Omental fat pad (tissue), 4 donors: ENCODE data around the gene ERI3. TPM values are rescaled to one million over a fixed set of nuclear protein-coding genes. Genes with fewer than 3 reads are reported as not detected.

Experiments used
- ATAC-seq: fragments of 150-250 bp; one replicate; pipeline ENCODE4 v1.9.1; 2016; ENCODE audit warnings: mild to moderate bottlenecking, moderate library complexity; ENCODE audit not compliant: low FRiP score
- DNase-seq: peaks from one replicate; pipeline ENCODE4 v3.0.0-alpha.2; 2019; ENCODE audit warnings: low spot score
- total RNA-seq, 4 donors: library from RNA; depleted of rRNA; stranded (reverse); fragments of >200 nt; gene quantifications; one replicate each; pipeline ENCODE4 v1.1.0, GENCODE V29; 2016
- TF ChIP-seq, protein P1 (sequence below), 3 donors: fragments of 450-650 bp; IDR thresholded peaks; one replicate each; pipeline ENCODE4 v1.5.1; 2016 to 2017; ENCODE audit warnings: antibody characterized with exemption in 3 of 3, mild to moderate bottlenecking in 3 of 3, moderate library complexity in 2 of 3

Gene ERI3
- total RNA-seq, 4 donors from 2014 or later = 27.6 to 36.3 (median 31.2) TPM

GRCh38 chr1:44275991-44276405 lies 79.1 kb downstream of the ERI3 start:
- DNase-seq = no peak
- TF ChIP-seq, protein P1, sequence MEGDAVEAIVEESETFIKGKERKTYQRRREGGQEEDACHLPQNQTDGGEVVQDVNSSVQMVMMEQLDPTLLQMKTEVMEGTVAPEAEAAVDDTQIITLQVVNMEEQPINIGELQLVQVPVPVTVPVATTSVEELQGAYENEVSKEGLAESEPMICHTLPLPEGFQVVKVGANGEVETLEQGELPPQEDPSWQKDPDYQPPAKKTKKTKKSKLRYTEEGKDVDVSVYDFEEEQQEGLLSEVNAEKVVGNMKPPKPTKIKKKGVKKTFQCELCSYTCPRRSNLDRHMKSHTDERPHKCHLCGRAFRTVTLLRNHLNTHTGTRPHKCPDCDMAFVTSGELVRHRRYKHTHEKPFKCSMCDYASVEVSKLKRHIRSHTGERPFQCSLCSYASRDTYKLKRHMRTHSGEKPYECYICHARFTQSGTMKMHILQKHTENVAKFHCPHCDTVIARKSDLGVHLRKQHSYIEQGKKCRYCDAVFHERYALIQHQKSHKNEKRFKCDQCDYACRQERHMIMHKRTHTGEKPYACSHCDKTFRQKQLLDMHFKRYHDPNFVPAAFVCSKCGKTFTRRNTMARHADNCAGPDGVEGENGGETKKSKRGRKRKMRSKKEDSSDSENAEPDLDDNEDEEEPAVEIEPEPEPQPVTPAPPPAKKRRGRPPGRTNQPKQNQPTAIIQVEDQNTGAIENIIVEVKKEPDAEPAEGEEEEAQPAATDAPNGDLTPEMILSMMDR (IDR thresholded peaks at IDR 0.05) = no peak
- no peak for ATAC-seq

DNA sequence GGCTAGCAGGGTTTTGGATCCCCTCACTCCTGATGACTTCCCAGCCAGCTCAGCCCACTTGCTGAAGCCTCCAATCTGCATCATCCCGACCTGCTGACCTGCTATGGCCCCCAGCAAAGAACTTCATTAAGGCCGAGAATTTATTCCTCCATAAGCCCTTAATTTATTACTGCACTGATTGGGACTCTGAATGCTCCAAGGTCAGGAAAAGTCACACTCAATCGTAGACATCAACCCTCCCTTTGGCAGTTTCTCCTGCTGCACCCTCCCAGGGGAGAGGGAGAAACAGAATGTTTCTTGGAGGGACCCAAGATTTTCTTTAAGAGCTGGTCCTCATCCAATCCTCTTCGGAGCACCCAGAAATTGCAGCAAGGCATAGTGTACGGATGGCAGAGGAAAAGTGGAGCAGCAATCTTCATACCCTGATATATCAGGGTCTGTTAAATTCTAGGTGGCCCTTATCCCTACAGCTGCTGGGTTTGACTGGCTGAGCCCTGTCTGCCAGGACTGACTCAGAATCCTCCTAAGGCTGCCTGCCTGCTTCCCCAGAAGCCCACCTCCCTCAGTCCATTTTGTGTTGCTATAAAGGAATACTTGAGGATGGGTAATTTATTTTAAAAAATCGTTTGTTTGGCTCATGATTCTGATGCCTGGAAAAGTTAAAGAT lies 79.6 kb downstream of the ERI3 start:
- no peak for DNase-seq
- TF ChIP-seq, protein P1 (IDR thresholded peaks at IDR 0.05) = no peak
- ATAC-seq = no peak

- ATAC-seq = no peak
Measured at GRCh38 chr1:44273560-44274350, 81.3 kb downstream of the ERI3 start.

GRCh38 chr1:44272992-44273391 lies 82.1 kb downstream of the ERI3 start:
- no peak for ATAC-seq
- DNase-seq = no peak
- TF ChIP-seq, protein P1 (IDR thresholded peaks at IDR 0.05) = no peak

More at GRCh38 chr1:44273560-44274350, 81.3 kb downstream of the ERI3 start:
- TF ChIP-seq, protein P1 (IDR thresholded peaks at IDR 0.05) = no peak
- DNase-seq = no peak

- TF ChIP-seq, protein P1 (IDR thresholded peaks at IDR 0.05) = no peak
- no peak for DNase-seq
Measured at GRCh38 chr1:44271646-44272045, 83.4 kb downstream of the ERI3 start.

DNA sequence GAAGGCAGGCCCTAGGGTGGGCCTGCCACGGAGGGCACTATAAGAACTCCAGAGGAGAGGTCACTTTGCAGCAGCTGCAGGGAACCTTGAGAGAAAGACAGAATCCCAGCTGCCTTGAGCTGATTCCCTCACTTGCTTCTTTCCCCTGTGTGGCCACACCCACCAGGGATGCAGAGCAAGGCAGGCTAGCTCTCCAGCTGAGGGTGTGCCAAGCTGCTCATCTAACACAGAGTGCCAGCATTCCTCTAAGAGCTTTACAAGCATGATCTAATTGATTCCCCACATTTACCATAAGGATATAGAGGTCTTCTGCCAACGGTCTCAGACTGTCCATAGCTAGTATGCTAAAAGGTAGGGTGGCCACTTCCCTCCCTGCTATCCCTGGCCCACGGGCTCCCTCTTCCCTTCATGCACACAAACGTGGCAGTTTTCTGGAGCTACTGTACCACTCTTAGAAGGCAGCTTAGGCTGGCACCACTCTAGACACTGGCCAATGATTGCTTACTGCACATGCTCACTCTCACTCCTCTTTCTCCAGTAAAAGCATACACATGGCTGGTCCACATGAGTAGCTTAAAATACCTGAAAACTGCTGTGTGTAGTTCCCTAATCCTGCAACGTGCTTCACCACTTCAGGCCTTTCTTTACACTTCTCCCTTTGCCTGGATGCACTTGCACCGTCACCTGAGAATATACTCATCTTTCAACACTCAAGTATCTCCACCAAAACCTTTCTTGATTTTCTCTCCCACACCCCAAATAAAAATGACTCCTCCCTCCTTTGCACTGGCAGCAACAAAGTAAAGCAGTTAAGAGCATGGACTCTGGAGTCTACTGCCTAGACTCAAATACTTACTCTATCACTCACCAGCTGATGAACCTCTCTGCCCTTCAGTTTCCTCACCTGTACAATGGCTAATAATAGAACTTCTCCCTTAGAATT lies 84.1 kb downstream of the ERI3 start:
- ATAC-seq (no peak), DNase-seq (no peak)
- TF ChIP-seq, protein P1 (IDR thresholded peaks at IDR 0.05) = no peak

More at GRCh38 chr1:44271646-44272045, 83.4 kb downstream of the ERI3 start:
- ATAC-seq = no peak
